GM18519 (cell line): Measurements from ENCODE around the gene ABCC2.
"Not testable (repeated sequence)": the region's sequence is repeated elsewhere in the genome, so short reads cannot be mapped to it uniquely, and the experiment has no call there.

Source experiments
- ATAC-seq: cut with Tn5 transposase; IDR thresholded peaks from one replicate; pipeline ENCODE4 v1.9.1; 2021; ENCODE audit warnings: mild to moderate bottlenecking, moderate library complexity; ENCODE audit not compliant: unreplicated experiment, low FRiP score

The ABCC2 gene

GRCh38 chr10:99806091-99806490 lies 23.7 kb downstream of the ABCC2 start:
- no peak for ATAC-seq

GRCh38 chr10:99807786-99808185 lies 25.3 kb downstream of the ABCC2 start:
- ATAC-seq: no peak

- ATAC-seq: no peak
These were observed 25.8 kb downstream of the ABCC2 start for GRCh38 chr10:99808270-99808669.

- ATAC-seq: no peak
These were observed 27.0 kb downstream of the ABCC2 start for GRCh38 chr10:99809481-99809880.

GRCh38 chr10:99809931-99810615 lies 27.6 kb downstream of the ABCC2 start:
- ATAC-seq: no peak

GRCh38 chr10:99812177-99812576 lies 29.7 kb downstream of the ABCC2 start:
- ATAC-seq: no peak

- ATAC-seq: no peak
These were observed 31.7 kb downstream of the ABCC2 start for GRCh38 chr10:99814143-99814542.

GRCh38 chr10:99815621-99816020 lies 33.2 kb downstream of the ABCC2 start:
- no peak for ATAC-seq

- ATAC-seq: no peak
These were observed 45.5 kb downstream of the ABCC2 start for GRCh38 chr10:99827936-99828335.

- ATAC-seq: no peak
These were observed 46.0 kb downstream of the ABCC2 start for GRCh38 chr10:99828464-99828863.

GRCh38 chr10:99832439-99832838 lies 50.0 kb downstream of the ABCC2 start:
- ATAC-seq: no peak

- no peak for ATAC-seq
These were observed 52.0 kb downstream of the ABCC2 start for GRCh38 chr10:99834410-99834809.

- no peak for ATAC-seq
These were observed 53.5 kb downstream of the ABCC2 start for GRCh38 chr10:99835947-99836346.

- ATAC-seq: no peak
These were observed 54.3 kb downstream of the ABCC2 start for GRCh38 chr10:99836711-99837110.

- ATAC-seq: not testable (repeated sequence)
These were observed 58.4 kb downstream of the ABCC2 start for GRCh38 chr10:99840859-99841258.

GRCh38 chr10:99841746-99842145 lies 59.3 kb downstream of the ABCC2 start:
- ATAC-seq: no peak

- no peak for ATAC-seq
These were observed 60.9 kb downstream of the ABCC2 start for GRCh38 chr10:99843310-99843709.

- ATAC-seq: no peak
These were observed 62.1 kb downstream of the ABCC2 start for GRCh38 chr10:99844433-99844955.

GRCh38 chr10:99845837-99846382 lies 63.5 kb downstream of the ABCC2 start:
- no peak for ATAC-seq

GRCh38 chr10:99849057-99849456 lies 66.6 kb downstream of the ABCC2 start:
- no peak for ATAC-seq

- no peak for ATAC-seq
These were observed 67.1 kb downstream of the ABCC2 start for GRCh38 chr10:99849536-99849935.
